ENCODE data around the gene SSBP4.

The SSBP4 gene

DNA sequence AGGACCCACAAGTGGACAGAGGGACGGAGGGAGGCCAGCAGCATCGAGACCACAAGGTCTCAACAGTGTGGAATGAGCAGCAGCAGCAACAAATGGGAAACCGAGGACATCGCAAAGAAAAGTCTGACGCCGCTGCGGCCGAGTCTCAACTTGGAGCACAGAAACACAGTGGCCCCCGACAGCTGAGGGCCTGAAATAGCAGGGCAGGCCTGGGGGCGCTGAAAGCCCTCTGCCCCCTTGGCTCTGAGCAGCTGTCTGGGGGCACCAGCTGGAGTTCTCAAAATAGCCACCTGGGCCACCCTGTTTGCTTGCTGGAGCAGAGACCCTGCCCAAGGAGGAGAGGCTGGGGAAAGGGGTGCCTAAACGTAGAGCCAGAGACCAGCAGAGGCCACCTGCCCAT lies 24.6 kb downstream of the SSBP4 start:
- TF ChIP-seq CTCF (IDR thresholded peaks at IDR 0.05; ENCODE audit: low read depth, low read length, missing control alignments) = no peak
- no peak for DNase-seq (ENCODE audit: low read depth)
- no peak overlapping the region for H3K4me3 ChIP-seq (ENCODE audit: low read depth, low read length)

GRCh38 chr19:18444513-18444912 lies 25.3 kb downstream of the SSBP4 start:
- no peak for DNase-seq (ENCODE audit: low read depth)
- H3K4me3 ChIP-seq (ENCODE audit: low read depth, low read length) = no peak overlapping the region
- no peak for TF ChIP-seq CTCF (IDR thresholded peaks at IDR 0.05; ENCODE audit: low read depth, low read length, missing control alignments)

DNA sequence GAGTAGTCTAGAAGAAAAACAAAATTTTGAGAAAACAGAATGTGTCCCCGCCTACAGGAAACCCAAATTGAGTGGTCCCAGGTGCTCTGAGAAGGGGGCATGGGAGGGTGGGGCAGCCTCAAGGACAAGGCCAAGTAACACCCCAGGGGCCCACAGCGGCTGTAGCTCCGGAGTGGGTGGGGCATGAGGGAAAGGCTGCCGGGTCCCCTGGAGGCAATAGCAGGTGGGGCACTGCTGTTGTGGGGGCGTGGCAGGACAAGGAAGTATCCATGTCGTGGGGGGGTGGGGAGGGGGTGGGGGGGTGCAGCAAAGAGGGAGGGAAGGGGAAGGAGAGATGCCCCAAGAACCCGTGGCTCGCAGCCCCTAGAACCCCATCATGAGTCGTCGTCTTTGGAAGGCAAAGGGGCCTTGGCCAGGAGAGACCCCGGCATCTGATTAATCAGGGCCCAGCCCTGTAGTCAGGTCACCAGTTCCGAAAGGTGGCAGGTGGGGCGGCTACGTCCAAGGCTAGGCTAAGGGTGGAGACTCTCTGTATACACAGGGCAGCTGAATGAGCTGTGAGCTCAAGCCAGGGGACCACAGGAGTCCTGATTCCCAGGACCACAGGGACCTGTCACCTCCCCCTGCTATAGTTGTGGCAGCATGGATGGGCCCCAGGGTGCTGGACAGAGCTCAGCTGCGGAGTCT lies 26.2 kb downstream of the SSBP4 start:
- TF ChIP-seq CTCF (IDR thresholded peaks at IDR 0.05; ENCODE audit: low read depth, low read length, missing control alignments) = no peak
- no peak for DNase-seq (ENCODE audit: low read depth)

DNA sequence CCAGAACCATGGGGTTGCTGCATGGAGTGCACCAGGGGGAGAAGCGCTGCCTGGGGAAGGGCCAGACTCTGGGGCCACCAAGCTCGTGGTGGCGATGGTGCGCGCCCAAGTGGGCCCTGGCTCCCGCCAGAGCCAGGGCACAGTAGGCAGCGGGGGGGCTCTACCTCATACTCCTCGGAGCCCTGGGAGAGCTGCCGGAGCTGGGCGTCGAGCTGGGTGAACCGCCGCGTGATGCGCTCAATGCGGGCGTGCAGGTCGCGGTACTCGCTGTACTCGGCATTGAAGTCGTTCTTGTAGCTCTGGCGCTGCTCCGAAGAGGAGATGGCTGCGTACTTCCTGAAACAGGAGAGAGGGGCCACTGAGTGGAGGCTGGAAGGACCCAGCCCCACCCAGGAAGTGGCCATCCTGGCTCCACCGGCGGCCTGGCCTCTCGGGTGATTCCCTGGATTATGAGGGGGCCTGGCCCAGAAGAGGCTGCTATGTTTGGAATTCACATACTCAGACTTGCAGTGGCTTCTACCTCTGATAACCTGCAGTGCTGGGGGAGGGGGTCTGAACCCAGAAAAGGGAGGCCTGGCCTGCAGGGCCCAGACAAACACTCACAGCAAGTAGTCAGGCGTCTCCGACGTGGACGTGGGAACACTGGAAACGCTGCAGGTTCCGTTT lies 27.1 kb downstream of the SSBP4 start:
- TF ChIP-seq CTCF (IDR thresholded peaks at IDR 0.05; ENCODE audit: low read depth, low read length, missing control alignments) = no peak
- no peak overlapping the region for H3K4me3 ChIP-seq (ENCODE audit: low read depth, low read length)
- no peak for DNase-seq (ENCODE audit: low read depth)

More for the DNA sequence above, 26.2 kb downstream of the SSBP4 start:
- no peak overlapping the region for H3K4me3 ChIP-seq (ENCODE audit: low read depth, low read length)

- no peak for TF ChIP-seq CTCF (IDR thresholded peaks at IDR 0.05; ENCODE audit: low read depth, low read length, missing control alignments)
- no peak for DNase-seq (ENCODE audit: low read depth)
- H3K4me3 ChIP-seq (ENCODE audit: low read depth, low read length) = no peak overlapping the region
Measured at GRCh38 chr19:18446811-18447359, 27.7 kb downstream of the SSBP4 start.

GRCh38 chr19:18449552-18449951 lies 30.4 kb downstream of the SSBP4 start:
- TF ChIP-seq CTCF (IDR thresholded peaks at IDR 0.05; ENCODE audit: low read depth, low read length, missing control alignments) = no peak
- H3K4me3 ChIP-seq (ENCODE audit: low read depth, low read length) = no peak overlapping the region
- DNase-seq (ENCODE audit: low read depth) = no peak
